WTC11 (cell line): ENCODE measurements around the gene TEN1. TPM values are rescaled to one million over a fixed set of nuclear protein-coding genes. Genes with fewer than 3 reads are reported as not detected.

Experiments used
- ATAC-seq: fragments of 200-7000 bp; cut with Tn5 transposase; 2 replicates; pipeline ENCODE4 v1.10.0; 2021; ENCODE audit warnings: mild to moderate bottlenecking, moderate library complexity
- CTCF ChIA-PET: fragments of 300-600 bp; sonication (Branson Sonifier 250); formaldehyde crosslinking; loops from one replicate; lab custom pipeline; 2021; ENCODE audit warnings: antibody characterized with exemption; lab: Charles Lee
- POLR2A ChIA-PET: fragments of 350-600 bp; sonication (Branson Sonifier 250); formaldehyde crosslinking; loops from one replicate; lab custom pipeline; 2021; ENCODE audit warnings: antibody characterized with exemption; lab: Charles Lee
- DNase-seq: peaks from one replicate; pipeline ENCODE4 v3.0.0; 2021; ENCODE audit warnings: low spot score
- H3K27ac Mint-ChIP-seq: 2 replicates; pipeline ENCODE4 v1.8.0; 2021; ENCODE audit warnings: mixed read lengths
- H3K27me3 Mint-ChIP-seq: 2 replicates; pipeline ENCODE4 v1.8.0; 2021; ENCODE audit warnings: low read depth, mild to moderate bottlenecking, moderate library complexity, mixed read lengths
- H3K36me3 Mint-ChIP-seq: 2 replicates; pipeline ENCODE4 v1.8.0; 2021; ENCODE audit warnings: mixed read lengths
- H3K4me1 Mint-ChIP-seq: 2 replicates; pipeline ENCODE4 v1.8.0; 2022; ENCODE audit warnings: mixed read lengths
- H3K4me3 Mint-ChIP-seq: 2 replicates; pipeline ENCODE4 v1.8.0; 2021; ENCODE audit warnings: mild to moderate bottlenecking, moderate library complexity, mixed read lengths
- H3K9me3 Mint-ChIP-seq: 2 replicates; pipeline ENCODE4 v1.8.0; 2021; ENCODE audit warnings: mixed read lengths
- ARID4B ChIP-seq: sonication (generic); formaldehyde crosslinking; IDR thresholded peaks from 2 replicates; pipeline ENCODE4 v1.8.0; 2023; ENCODE audit warnings: missing genetic modification reagents, mild to moderate bottlenecking, borderline replicate concordance
- ATF3 ChIP-seq: sonication (generic); formaldehyde crosslinking; conservative IDR thresholded peaks from 2 replicates; pipeline ENCODE4 v1.8.1; 2022; ENCODE audit warnings: mild to moderate bottlenecking, missing genetic modification reagents
- CDX4 ChIP-seq: fragments of 250-450 bp; sonication (Bioruptor Pico); IDR thresholded peaks from 2 replicates; pipeline ENCODE4 v1.9.0; 2021; ENCODE audit warnings: moderate library complexity, mild to moderate bottlenecking, inconsistent platforms, borderline replicate concordance
- FOXJ3 ChIP-seq: sonication (generic); formaldehyde crosslinking; IDR thresholded peaks from 2 replicates; pipeline ENCODE4 v1.9.0; 2021; ENCODE audit warnings: missing genetic modification reagents, mild to moderate bottlenecking, borderline replicate concordance
- HMGA2 ChIP-seq: fragments of 250-450 bp; sonication (Bioruptor Pico); IDR thresholded peaks from 2 replicates; pipeline ENCODE4 v1.4.0; 2021; ENCODE audit warnings: mild to moderate bottlenecking, moderate library complexity
- KAT7 ChIP-seq: sonication (generic); formaldehyde crosslinking; IDR thresholded peaks from 2 replicates; pipeline ENCODE4 v1.8.1; 2023; ENCODE audit warnings: missing genetic modification reagents, mild to moderate bottlenecking, borderline replicate concordance
- NFATC4 ChIP-seq: fragments of 250-450 bp; sonication (Bioruptor Pico); IDR thresholded peaks from 2 replicates; pipeline ENCODE4 v1.9.0; 2021; ENCODE audit warnings: mild to moderate bottlenecking
- NFYB ChIP-seq: sonication (generic); formaldehyde crosslinking; conservative IDR thresholded peaks from 2 replicates; pipeline ENCODE4 v1.8.0; 2022; ENCODE audit warnings: low read depth, missing genetic modification reagents
- NR2C2 ChIP-seq: sonication (generic); formaldehyde crosslinking; IDR thresholded peaks from 2 replicates; pipeline ENCODE4 v1.8.0; 2022; ENCODE audit warnings: mild to moderate bottlenecking, missing genetic modification reagents
- PRDM15 ChIP-seq: sonication (generic); formaldehyde crosslinking; IDR thresholded peaks from 2 replicates; pipeline ENCODE4 v1.8.0; 2022; ENCODE audit warnings: missing genetic modification reagents
- RORB ChIP-seq: fragments of 250-450 bp; sonication (Bioruptor Pico); IDR thresholded peaks from 2 replicates; pipeline ENCODE4 v1.9.0; 2021; ENCODE audit warnings: mild to moderate bottlenecking
- SMAD3 ChIP-seq: sonication (generic); formaldehyde crosslinking; IDR thresholded peaks from 2 replicates; pipeline ENCODE4 v1.8.0; 2022; ENCODE audit warnings: missing genetic modification reagents, mild to moderate bottlenecking, borderline replicate concordance
- SOX15 ChIP-seq: fragments of 250-450 bp; sonication (Bioruptor Pico); IDR thresholded peaks from 2 replicates; pipeline ENCODE4 v1.9.0; 2021; ENCODE audit warnings: mild to moderate bottlenecking
- SP1 ChIP-seq: sonication (generic); formaldehyde crosslinking; conservative IDR thresholded peaks from 2 replicates; pipeline ENCODE4 v1.8.1; 2022; ENCODE audit warnings: missing genetic modification reagents
- STAT6 ChIP-seq: sonication (generic); formaldehyde crosslinking; conservative IDR thresholded peaks from 2 replicates; pipeline ENCODE4 v1.8.1; 2023; ENCODE audit warnings: mild to moderate bottlenecking, low read depth, missing genetic modification reagents, moderate library complexity
- TP53 ChIP-seq: sonication (generic); formaldehyde crosslinking; IDR thresholded peaks from 2 replicates; pipeline ENCODE4 v1.8.1; 2023; ENCODE audit warnings: mild to moderate bottlenecking, missing genetic modification reagents
- USF1 ChIP-seq: sonication (generic); formaldehyde crosslinking; IDR thresholded peaks from 2 replicates; pipeline ENCODE4 v1.8.0; 2022; ENCODE audit warnings: mild to moderate bottlenecking, missing genetic modification reagents
- ZBTB21 ChIP-seq: sonication (generic); formaldehyde crosslinking; IDR thresholded peaks from 2 replicates; pipeline ENCODE4 v1.8.1; 2023; ENCODE audit warnings: mild to moderate bottlenecking, missing genetic modification reagents, borderline replicate concordance
- ZNF416 ChIP-seq: fragments of 250-450 bp; sonication (Bioruptor Pico); IDR thresholded peaks from 2 replicates; pipeline ENCODE4 v1.9.0; 2021; ENCODE audit warnings: mild to moderate bottlenecking, inconsistent platforms
- total RNA-seq: library from RNA; stranded (reverse); gene quantifications from 3 replicates; pipeline ENCODE4 v1.2.3, GENCODE V29; 2021
- TF ChIP-seq, protein P1 (sequence below): sonication (generic); formaldehyde crosslinking; IDR thresholded peaks from 2 replicates; pipeline ENCODE4 v1.8.1; 2023; ENCODE audit warnings: mild to moderate bottlenecking, missing genetic modification reagents, moderate library complexity

The TEN1 gene
- total RNA-seq, 1 experiment from 2014 or later, result 15.6 TPM

DNA sequence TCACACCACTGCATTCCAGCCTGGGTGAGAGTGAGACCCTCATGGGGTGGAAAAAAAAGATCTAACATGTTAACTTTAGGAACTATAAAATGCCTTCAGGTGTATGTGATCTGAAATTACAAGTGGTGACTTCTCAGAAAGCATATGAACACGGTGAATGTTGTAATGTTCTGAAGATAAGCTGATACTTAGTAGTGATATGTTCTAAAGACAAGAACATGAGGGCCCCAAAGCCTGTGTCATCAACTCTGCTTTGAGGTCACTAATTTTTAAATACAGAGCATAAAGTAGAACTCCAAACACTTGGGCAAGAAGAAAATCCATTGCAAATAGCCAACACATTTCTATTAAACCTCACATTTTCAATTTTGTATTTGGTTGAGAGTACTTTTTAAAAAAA, 35.5 kb upstream of the TEN1 start (continued):
- no peak for TF ChIP-seq USF1 (CRISPR knock-in tag)
- no peak for TF ChIP-seq NFYB

DNA sequence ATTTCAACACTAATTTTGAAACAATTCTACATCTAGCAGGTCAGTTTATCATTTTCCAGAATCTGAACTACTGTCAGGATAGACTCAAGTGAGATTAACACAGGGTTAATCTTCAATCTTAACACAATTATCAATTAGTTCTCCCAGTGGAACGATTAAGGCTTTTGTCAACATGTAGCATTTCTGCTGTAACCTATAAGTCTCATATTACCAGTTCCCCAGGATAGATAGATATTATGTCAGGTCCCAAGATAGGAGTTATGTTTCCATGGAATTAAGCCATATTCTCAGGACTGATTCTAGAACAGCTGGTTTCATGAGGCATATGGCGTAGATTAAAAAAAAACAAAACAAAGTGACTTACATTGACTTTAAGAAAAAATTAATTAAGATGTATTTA, 33.8 kb upstream of the TEN1 start:
- POLR2A ChIA-PET, result no interaction called here
- Mint-ChIP-seq H3K4me1 (peaks cover 25% of the 10 kb centered on the region), H3K36me3 (peaks cover 32% of the 10 kb centered on the region), H3K27me3 (no peaks in the 10 kb centered on the region)
- ATAC-seq, result no peak
- TF ChIP-seq, protein P1, sequence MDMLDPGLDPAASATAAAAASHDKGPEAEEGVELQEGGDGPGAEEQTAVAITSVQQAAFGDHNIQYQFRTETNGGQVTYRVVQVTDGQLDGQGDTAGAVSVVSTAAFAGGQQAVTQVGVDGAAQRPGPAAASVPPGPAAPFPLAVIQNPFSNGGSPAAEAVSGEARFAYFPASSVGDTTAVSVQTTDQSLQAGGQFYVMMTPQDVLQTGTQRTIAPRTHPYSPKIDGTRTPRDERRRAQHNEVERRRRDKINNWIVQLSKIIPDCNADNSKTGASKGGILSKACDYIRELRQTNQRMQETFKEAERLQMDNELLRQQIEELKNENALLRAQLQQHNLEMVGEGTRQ, result no peak
- TF ChIP-seq FOXJ3 (CRISPR knock-in tag), result no peak
- TF ChIP-seq PRDM15, result no peak
- TF ChIP-seq NR2C2 (CRISPR knock-in tag), result no peak
- no peak for TF ChIP-seq RORB (CRISPR knock-in tag)
- no peak for TF ChIP-seq CDX4 (CRISPR knock-in tag)
- no peak for TF ChIP-seq NFATC4 (CRISPR knock-in tag)
- TF ChIP-seq KAT7 (CRISPR knock-in tag), result no peak
- no peak for TF ChIP-seq ATF3 (CRISPR knock-in tag)
- no peak for TF ChIP-seq ZBTB21 (CRISPR knock-in tag)
- TF ChIP-seq SMAD3 (CRISPR knock-in tag), result no peak
- no peak for TF ChIP-seq SOX15
- TF ChIP-seq, all 79 proteins: peak for 0
- CTCF ChIA-PET, result interaction anchor here (1.5 kb wide), 1 partner anchor 34 kb away, joined by 3 read pairs; the partner anchor contains the start of genes ACOX1 and TEN1
- Mint-ChIP-seq H3K9me3 (no peaks in the 10 kb centered on the region), H3K27ac (no peak overlapping the region), H3K4me3 (no peak overlapping the region)
- DNase-seq, result no peak

GRCh38 chr17:75950421-75950820, 28.6 kb upstream of the TEN1 start:
- Mint-ChIP-seq H3K4me1 (peaks cover 13% of the 10 kb centered on the region), H3K27me3 (no peaks in the 10 kb centered on the region), H3K27ac (no peak overlapping the region), H3K4me3 (no peak overlapping the region), H3K9me3 (no peaks in the 10 kb centered on the region), H3K36me3 (peaks cover 65% of the 10 kb centered on the region)
- CTCF ChIA-PET, result interaction anchor here (1.7 kb wide), 1 partner anchor 45 kb away, joined by 4 read pairs; the partner anchor contains the start of gene MRPL38
- DNase-seq (no peak), ATAC-seq (no peak)
- POLR2A ChIA-PET, result no interaction called here
- TF ChIP-seq SP1 (CRISPR knock-in tag) (no peak), ZNF416 (CRISPR knock-in tag) (no peak), STAT6 (CRISPR knock-in tag) (no peak), ARID4B (CRISPR knock-in tag) (no peak), TP53 (CRISPR knock-in tag) (no peak), HMGA2 (CRISPR knock-in tag) (no peak)
- TF ChIP-seq, protein P1, result no peak
